HG02623 (cell line): ENCODE results near the gene NRP2.

Experiments used
- ATAC-seq: cut with Tn5 transposase; IDR thresholded peaks from one replicate; pipeline ENCODE4 v1.9.1; 2021; ENCODE audit warnings: moderate library complexity; ENCODE audit not compliant: unreplicated experiment

The NRP2 gene

DNA sequence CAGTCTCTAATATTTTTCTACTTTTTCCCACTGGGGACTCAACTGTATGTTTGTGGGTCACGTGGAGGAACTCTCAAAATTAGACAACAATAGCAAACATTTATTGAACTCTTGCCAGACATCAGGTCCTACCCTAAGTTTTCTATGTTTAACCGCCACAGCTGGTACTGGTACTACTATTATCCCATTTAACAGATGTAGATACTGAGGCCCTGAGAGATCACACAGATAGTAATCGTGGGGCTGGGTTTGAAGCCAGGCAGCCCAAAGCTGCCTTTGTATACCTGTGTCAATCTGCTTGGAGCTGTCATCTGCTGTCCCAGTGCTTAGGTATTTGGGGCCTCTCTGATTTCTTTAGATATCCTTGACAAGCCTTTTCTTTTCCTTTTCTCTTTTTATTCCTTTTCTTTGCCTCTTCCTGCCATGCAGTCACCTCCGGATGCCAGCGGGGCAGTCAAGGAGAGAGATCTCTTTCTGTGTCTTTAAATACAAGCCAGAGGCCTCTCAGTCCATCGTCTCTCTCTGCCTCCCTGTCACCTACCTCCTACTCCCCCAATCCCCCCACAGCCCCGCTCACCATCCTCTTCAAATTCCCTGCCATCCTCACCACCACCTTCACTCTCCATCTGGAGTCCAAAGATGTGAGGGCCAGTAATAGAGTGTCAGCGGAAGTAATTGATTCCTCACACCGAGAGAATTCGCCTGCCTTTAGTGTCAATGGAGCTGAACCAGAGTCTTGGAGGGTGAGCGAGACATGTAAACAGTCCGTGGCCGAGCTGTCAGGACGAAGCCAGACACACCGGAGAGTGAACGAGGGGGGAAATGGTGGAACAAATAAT lies 23.4 kb downstream of the NRP2 start:
- ATAC-seq: no peak

DNA sequence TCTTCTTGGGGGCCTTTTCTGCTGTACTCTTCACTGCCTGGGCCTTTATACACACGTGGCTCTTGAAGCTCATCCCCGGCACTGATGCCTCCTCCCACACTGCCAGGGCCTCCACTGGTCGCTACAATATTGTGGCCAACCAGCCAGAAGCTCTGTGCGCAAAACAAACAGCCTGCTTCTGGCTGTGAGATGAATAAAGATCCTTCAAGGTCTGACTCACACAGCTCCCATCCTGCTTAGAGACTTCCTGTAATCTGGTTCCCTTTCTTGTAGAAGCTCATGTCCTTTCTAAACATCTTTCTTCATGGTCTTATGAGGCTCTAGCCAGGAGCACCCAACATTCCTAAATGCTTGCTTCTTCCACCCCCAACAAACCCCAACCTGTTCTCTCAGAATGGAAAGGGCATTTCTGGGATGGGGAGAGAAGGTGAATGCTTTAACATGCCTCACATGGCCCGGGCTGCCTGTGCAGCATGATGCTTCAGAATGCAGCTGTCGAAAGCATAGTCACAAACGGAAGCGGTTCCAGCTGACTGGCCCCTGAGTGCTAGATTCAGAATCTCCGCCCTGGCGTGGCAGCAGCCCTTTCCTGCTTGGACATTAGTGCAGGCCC lies 24.6 kb downstream of the NRP2 start:
- ATAC-seq: peak; percentile 96

DNA sequence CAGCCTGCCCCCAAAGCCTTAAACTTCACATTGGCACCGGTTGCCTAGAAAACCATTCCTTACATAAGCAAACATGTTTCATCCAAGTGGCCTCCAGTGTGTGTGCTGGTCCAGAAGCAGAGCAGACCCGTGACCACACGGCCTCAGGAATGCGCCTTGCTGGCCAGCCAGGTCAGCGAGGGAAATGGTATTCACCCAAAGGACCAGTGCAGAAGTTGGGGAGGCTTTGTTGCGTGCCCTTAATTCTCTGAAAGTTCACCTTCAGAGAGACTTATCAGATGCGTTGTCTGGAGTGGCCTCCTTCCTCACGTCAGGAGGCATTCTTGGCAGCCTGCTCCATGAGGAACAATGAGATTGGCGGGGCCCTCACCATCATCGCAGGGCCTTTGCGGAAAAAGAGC lies 25.9 kb downstream of the NRP2 start:
- ATAC-seq: no peak

DNA sequence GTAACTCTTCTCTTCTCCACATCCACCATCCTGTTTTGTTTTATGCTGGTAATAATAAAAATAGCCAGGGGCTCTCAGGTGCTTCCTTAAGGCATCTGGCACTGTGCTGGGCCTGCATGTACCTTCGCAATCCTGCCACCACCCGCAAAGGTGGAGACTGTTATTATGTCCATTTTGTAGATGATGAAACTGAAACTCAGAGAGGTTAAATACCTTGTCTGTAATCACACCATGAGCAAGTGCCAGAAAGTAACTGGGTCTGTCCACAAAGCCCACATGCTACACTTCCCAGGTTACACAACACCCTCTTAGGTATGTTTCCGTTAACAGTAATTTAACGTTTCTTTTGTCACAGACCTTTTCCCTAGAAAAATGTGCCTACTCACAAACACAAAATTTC lies 27.0 kb downstream of the NRP2 start:
- ATAC-seq: no peak

DNA sequence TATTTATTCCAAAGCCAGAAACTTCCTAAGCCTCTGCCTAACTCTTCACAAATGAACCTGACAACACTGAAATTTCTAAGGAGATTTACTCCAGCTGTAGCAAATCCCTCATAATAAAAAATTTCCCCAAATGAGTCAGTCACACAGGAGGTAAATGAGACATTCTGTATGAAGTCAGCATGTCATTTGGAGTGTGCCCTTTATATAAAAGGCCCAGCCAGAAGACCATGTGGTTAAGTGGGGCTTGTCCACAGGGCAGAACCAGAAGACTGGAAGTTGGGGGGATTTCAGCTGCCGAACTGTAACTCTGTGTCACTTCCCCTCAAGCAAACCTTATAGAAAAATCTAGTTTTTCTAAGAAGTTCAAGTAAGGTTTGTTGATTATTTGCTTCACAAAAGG lies 30.2 kb downstream of the NRP2 start:
- ATAC-seq: no peak

DNA sequence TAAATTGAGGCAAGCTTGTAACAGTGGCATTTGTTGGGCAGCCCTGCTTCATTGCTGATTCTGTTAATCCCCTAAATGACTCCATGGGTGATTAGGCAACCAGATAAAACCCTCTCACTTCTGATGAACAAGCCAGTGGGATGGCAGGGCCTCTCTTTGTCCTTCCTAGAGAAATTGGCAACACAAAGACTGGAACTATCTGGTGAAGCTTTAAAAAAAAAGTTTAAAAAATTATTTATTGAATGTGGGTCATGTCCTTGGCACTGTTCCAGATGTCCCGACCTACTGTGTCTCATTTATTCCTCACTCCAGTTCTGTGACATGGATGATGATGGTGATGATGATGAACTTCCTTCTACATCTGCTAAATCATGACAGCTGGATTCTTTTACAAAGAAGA lies 30.8 kb downstream of the NRP2 start:
- ATAC-seq: no peak

DNA sequence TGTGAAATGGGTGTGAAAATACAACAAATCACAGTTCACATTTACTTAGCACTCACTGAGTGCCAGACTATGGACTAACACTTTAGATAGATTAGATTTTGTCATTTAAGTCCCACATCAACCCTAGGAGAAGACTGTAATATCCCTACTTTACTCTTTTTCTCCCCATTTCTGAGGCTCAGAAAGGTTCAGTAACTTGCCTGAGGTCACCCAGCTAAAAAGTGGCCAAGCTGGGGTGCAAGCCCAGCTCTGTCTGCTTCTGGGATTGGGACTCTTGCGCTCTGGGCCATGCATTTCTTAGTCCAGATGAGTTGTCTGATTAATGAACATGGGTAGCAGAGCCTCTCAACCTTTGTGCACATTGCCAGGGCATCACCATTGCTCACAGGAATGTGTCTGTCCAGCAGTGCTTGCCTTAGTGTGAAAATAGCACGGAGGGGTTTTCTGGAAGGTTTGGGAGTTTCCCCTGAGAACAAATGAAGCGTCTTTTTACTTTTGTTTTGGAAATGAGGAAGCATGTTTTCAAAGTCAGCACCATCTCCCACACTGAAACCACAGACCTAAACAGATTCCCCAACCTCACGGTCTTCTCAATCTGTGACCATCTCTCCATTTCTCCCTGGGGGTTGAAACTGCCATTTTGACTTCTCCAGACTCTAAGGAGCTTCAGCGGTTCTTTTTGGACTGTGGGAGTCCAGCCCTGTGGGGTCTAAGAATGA lies 31.9 kb downstream of the NRP2 start:
- ATAC-seq: peak; percentile 82

DNA sequence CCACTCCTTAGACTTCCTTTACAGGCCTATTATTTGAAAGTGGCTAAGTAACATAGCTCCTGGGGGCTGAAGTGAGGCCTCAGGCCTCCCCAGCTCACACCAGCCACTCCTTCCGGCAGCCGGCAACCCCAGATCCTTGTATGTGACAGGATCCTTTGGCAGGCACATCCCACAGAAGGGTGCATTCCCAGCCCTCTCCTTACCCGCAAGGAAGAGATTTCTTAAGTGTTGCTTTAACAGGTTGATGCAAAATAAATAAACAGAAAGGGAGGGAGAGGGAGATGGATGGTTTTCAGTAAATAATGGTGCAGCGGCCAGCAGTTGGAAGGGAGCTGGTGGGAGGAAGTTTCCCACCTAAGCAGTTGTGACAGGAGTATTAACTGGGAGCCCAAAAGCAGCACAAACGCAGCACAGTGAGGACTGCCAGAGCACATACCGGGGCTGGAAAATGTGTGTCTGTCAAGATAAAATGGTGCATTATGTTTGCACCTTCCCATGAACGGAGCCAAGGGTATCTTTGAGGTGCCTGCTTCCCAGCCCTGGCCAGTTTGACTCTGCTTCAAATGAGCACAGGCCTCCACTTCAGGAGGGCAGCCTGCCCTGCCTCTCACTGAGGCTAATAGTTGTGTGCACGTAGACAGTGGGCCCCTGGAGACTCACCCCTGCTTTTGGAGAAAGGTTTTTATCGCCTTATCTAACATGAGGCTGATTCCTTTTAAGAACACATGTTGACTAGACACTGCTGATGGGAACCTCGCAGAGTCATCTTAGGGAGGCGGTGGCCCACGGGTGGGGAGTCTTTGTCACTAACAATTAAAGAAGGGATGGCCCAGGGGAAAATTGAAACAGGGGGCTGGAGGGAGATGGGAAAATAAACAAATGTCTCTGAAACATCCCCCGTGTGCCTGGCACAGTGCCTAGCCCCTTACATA lies 32.8 kb downstream of the NRP2 start:
- no peak for ATAC-seq

DNA sequence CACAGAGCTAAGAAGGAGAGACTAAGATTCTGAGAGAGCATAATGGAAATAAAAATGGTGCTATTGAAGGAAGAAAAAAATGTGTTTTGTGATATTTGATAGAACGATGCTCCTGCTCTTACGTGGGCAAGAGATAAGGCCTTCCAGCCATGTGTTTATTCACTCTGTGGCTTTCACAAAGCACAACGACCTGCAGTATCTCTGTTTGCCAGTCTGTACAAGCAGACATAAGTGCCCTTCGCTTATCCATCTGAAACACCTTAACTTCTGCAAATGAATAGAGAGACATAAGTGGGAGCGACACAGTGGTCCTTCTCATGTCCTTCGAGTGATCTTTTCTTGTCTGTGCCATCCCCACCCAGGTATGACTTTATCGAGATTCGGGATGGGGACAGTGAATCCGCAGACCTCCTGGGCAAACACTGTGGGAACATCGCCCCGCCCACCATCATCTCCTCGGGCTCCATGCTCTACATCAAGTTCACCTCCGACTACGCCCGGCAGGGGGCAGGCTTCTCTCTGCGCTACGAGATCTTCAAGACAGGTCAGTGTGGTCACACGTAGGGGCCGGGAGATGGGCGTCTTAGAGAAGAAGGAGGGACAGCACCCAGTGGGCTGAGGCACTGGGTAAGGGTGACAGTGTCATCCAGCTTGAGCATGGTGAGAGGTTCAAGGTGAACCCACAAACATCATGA lies 33.7 kb downstream of the NRP2 start:
- ATAC-seq: no peak

DNA sequence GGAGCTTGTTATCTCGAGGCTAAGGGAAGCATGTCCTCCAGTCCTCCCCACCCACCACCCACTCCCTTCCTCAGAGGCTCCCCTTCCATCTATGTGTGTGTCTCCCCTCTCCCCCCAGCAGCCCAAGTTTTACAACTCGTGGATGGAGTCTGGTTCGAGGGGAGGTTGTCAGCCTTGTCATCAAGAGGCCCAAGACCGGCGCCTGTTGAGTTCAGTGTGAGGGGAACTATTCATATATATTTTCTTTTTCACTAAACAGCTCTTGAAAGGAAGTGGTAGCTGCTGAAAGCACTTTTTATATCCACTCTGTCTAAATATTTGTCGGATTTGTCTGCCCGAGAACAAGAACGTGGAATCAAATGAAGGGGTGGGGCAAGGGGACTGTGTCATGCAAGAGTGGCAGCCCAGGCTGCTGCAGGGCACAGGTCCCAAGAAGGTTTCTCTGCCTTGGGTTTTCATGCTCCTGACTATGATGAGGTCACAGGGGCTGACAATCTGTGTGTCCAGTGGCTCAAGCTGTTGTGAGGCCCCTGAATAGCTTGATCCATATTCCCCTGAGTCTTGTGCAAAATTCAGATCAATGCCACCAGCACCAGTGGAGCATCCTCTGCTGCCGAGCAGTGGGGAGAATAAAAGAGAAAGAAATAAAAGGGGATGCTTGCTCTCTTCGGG lies 35.0 kb downstream of the NRP2 start:
- ATAC-seq: no peak

DNA sequence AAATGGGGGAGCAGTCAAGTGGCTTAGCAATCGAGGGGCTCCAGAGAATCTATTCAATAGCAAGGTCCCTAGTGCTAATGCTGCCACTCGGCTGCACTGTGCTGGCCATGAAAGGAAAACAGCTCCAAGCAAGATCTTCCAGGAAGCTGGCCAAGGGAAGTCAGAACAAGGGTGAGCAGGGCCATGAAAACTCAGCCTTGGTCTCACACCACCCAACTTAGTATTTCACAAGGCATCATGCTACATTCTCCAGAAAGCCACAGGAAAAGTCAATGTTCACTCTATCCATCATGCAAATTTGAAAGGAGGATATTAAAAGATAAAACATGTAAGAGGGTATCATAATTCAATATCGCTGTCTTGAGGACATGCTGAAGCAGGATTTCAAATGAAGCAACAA lies 35.7 kb downstream of the NRP2 start:
- no peak for ATAC-seq

DNA sequence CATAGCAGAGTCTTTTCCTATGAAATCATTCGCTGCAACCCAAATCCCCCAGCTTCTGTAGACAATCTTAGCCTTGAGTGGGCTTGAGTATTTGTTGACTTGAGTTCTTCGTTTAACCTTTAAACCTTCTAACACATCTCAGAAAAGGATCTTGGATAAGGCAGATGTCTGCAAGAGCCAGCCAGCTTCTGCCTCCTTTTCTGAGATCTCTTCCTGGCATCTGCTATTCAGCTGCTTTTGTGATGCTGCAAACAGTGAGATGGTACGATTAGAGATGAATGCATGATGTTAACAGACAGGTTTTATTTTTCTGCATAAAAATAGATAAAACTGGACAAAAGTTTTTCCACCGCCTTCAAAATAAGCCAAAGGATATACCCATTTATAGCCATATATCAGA lies 37.5 kb downstream of the NRP2 start:
- no peak for ATAC-seq

DNA sequence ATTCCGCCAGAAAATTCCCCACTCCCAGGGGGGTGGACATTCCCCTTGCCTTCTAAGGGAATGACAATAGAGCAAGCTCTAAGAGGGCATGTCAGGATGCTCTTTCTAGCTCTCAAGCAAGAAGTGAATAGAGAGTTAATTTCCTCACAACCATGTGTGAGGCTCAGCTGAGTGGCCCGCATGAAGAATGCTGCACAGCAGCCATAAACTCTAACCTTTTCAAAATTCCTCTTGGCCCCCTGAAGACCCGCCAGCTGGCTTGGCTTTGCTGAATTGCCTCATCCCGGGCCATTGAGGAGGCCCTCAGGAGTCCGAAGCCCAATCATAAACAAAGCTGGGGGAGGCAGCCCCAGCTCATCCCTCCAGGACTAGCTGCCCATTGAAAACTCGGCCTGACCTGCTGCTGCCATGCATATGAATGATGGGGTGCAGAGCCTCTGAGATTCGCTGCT lies 38.2 kb downstream of the NRP2 start:
- ATAC-seq: no peak

DNA sequence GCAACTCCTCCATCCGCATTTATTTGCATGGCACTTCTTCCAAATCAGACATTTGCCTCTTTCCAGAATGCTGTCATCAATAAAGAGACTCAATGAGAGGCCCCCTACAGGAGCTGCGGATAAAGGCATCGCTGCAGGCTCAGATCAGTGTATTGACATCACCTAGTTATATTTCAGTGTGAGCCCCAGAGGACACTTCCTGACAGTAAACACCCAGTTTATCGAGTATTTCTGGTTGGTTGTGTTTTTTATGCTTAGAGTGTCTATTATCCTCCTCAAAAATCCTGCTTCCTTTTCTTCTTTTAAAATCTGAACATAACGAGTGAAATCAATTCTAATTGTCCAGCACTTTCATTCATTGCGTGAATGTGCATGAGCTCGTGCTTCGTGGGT lies 38.8 kb downstream of the NRP2 start:
- ATAC-seq: no peak

DNA sequence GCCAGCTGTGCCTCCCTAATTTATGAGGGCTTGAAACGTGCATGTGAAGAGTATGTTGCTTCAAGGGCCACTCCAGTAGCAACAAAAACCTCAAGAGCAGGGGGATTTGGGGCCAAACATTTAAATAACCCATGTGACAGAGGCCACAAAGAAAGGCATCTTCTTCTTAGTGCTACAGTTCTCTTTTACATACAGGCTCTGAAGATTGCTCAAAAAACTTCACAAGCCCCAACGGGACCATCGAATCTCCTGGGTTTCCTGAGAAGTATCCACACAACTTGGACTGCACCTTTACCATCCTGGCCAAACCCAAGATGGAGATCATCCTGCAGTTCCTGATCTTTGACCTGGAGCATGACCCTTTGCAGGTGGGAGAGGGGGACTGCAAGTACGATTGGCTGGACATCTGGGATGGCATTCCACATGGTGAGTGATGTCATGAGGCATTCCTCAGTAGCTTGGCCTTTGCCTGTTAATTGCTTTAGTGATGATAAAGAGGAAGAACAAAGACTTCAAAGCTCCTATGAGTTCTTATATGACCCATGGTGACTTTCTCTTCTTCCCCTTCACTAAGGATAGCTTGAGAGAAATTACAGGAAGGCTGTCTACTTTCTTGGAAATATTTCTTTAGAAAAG lies 40.1 kb downstream of the NRP2 start:
- no peak for ATAC-seq

DNA sequence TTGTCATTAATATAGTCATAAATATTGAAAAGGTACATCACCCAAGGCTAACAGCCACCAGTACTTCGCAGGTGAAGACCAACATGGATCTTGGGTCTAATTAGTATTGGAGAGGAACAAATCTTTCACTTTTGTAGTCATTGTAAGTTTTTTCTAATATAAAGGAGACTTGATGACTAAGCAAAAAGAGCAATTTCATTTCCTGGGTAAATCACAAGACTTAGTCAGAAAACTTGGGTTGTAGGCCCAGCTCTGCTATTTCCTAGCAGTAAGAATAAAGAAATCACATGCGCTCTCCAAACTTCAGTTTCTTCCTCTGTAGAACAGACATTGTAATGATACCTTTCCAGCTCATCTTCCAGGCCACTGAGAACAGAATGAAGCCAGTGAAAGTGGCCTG lies 40.9 kb downstream of the NRP2 start:
- no peak for ATAC-seq

DNA sequence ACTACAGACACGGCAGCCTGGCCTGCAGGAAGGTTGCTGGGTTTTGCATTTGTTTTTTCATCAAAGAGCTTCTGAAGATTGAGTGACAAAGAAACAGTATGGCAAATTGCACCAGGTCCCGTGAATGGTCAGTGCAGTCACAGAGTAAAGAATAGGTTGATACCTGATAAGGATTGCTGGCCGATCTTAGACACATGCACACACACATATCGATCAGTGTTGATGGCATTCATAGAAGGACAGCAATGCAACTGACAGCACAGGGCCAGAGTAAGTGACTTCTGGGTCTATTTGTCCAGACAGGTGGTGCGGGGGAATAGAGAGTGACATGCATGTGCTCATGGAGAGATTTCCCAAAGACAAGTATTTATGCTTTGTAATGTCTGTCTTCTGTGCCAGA lies 42.8 kb downstream of the NRP2 start:
- no peak for ATAC-seq

DNA sequence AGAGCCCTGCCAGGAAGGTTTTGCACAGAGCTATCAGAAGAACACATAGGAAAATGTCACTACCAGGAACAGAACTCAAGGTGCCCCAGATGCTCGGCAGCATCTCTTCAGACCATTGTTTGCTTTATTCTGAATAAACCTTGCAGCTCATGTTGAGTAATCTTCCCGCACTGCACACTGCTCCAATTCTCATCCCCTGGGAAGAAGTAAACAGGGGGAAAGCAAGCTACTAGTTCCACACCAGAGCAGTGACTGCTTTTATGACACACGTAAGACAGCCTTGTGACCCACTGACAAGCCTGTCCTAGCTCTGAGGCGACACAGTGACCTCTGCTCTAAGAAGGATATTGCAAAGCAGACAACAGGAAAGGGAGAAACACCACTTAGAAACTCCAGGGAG lies 44.2 kb downstream of the NRP2 start:
- ATAC-seq: no peak

DNA sequence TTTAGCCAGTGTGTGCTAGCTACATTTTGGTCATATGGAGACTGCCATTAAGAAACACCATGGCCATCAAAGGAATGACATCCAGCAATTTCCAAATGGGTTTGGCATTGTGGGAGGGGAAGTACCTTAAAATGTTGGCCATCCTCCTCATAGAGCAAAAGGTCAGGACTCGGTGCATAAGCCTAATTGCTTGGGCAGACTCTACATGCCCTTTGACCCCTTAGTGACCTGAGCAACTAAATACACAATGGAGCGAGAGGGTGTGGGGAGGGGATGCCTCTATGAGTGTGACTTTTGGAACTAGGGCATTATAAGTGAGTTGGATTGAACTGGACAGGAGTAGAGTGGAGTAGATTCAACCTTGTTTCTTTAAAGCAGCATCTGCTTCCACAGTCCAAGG lies 44.9 kb downstream of the NRP2 start:
- ATAC-seq: no peak
